ENCODE data around the gene CLEC18A.

The CLEC18A gene

DNA sequence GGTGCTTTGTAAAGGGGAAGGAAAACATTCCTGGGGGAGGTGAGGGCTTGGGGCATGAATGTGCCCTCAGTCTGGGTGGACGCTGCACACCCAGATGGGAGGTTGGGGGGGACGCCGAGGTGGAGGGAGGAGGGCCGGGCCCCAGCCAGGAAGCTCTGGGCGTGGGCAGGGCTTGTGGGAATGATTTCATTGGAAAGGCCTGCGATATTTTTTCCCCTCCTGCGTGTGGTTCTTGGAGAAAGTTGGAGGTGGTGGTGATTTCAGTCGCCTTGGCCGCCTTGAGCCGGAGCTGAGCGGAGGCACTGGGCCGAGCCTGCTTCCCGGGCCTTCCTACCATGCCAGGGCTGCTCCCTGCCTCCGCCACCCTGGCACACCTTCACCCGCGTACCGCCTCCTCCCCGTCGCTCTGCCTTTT is 26.4 kb upstream of the CLEC18A start:
- ChIA-PET CTCF (no interaction called here), POLR2A (no interaction called here)
- Histone ChIP-seq H3K36me3 (ENCODE audit: control insufficient read depth in 2 of 2, insufficient read depth in 1 of 2, low read length in 2 of 2) (peaks cover 0 to 12% of the 10 kb centered on the region in 2 experiments; a peak in 1 of 3 replicates), H3K9me3 (ENCODE audit: control insufficient read depth, insufficient read depth, low read depth, low read length) (no peaks in the 10 kb centered on the region), H3K27ac (ENCODE audit: extremely low read depth, low read depth, low read length) (no peak overlapping the region), H3K4me1 (ENCODE audit: control insufficient read depth, insufficient read depth, low read length) (no peaks in the 10 kb centered on the region), H3K4me3 (ENCODE audit: low read depth, low read length) (no peak overlapping the region)
- TF ChIP-seq ZFP37 (tag by site-specific recombination; IDR thresholded peaks at IDR 0.05) (no peak), ZNF658 (tag by site-specific recombination; IDR thresholded peaks at IDR 0.05) (no peak), GLI2 (tag by site-specific recombination; IDR thresholded peaks at IDR 0.05; ENCODE audit: borderline replicate concordance, low read depth) (no peak), ZNF16 (tag by site-specific recombination; IDR thresholded peaks at IDR 0.05; ENCODE audit: low read depth) (no peak), ZXDB (tag by site-specific recombination; IDR thresholded peaks at IDR 0.05) (no peak), ZBTB1 (tag by site-specific recombination; IDR thresholded peaks at IDR 0.05) (no peak), ZNF18 (tag by site-specific recombination; IDR thresholded peaks at IDR 0.05) (no peak), ZNF24 (tag by site-specific recombination; IDR thresholded peaks at IDR 0.05) (no peak), SALL2 (tag by site-specific recombination; IDR thresholded peaks at IDR 0.05; ENCODE audit: borderline replicate concordance) (no peak), ZIC2 (tag by site-specific recombination; IDR thresholded peaks at IDR 0.05) (no peak), OSR2 (tag by site-specific recombination; IDR thresholded peaks at IDR 0.05) (no peak), ZFP69B (tag by site-specific recombination; IDR thresholded peaks at IDR 0.05) (no peak), ZNF521 (tag by site-specific recombination; IDR thresholded peaks at IDR 0.05) (no peak)
- TF ChIP-seq, protein P1, sequence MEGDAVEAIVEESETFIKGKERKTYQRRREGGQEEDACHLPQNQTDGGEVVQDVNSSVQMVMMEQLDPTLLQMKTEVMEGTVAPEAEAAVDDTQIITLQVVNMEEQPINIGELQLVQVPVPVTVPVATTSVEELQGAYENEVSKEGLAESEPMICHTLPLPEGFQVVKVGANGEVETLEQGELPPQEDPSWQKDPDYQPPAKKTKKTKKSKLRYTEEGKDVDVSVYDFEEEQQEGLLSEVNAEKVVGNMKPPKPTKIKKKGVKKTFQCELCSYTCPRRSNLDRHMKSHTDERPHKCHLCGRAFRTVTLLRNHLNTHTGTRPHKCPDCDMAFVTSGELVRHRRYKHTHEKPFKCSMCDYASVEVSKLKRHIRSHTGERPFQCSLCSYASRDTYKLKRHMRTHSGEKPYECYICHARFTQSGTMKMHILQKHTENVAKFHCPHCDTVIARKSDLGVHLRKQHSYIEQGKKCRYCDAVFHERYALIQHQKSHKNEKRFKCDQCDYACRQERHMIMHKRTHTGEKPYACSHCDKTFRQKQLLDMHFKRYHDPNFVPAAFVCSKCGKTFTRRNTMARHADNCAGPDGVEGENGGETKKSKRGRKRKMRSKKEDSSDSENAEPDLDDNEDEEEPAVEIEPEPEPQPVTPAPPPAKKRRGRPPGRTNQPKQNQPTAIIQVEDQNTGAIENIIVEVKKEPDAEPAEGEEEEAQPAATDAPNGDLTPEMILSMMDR (tag by site-specific recombination; IDR thresholded peaks at IDR 0.05): no peak
- TF ChIP-seq, protein P2, sequence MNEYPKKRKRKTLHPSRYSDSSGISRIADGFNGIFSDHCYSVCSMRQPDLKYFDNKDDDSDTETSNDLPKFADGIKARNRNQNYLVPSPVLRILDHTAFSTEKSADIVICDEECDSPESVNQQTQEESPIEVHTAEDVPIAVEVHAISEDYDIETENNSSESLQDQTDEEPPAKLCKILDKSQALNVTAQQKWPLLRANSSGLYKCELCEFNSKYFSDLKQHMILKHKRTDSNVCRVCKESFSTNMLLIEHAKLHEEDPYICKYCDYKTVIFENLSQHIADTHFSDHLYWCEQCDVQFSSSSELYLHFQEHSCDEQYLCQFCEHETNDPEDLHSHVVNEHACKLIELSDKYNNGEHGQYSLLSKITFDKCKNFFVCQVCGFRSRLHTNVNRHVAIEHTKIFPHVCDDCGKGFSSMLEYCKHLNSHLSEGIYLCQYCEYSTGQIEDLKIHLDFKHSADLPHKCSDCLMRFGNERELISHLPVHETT (tag by site-specific recombination; IDR thresholded peaks at IDR 0.05): no peak

DNA sequence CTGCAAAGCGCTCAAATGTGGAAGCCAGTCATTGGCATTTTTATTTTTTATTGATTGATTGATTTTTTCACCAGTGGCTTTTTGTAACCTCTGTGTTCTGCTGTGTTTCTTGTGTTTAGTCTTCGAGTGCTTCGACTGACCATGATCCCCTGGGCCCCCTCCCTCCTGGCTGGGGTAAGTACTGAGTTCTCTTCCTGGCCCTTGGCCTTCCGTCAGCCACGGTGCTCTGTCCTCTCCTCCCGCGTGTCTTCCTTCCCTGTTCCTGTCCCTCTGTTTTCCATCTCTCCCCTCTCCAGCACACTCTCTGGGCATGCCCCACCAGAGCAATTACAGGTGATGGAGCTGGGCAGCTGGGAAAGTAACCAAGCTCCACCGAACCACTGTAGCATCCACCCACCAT is 25.8 kb upstream of the CLEC18A start:
- H3K9me3 ChIP-seq (ENCODE audit: control insufficient read depth, insufficient read depth, low read depth, low read length): no peaks in the 10 kb centered on the region
- ChIA-PET CTCF (interaction anchor here (0.6 kb wide), 1 partner anchor 159 kb away, joined by 4 read pairs; no protein-coding TSS in a partner anchor), POLR2A (no interaction called here)
- H3K4me1 ChIP-seq (ENCODE audit: control insufficient read depth, insufficient read depth, low read length): no peaks in the 10 kb centered on the region
- H3K4me3 ChIP-seq (ENCODE audit: low read depth, low read length): no peak overlapping the region
- no peak overlapping the region for H3K27ac ChIP-seq (ENCODE audit: extremely low read depth, low read depth, low read length)
- peaks cover 0 to 14% of the 10 kb centered on the region in 2 experiments; a peak in 1 of 3 replicates for H3K36me3 ChIP-seq (ENCODE audit: control insufficient read depth in 2 of 2, insufficient read depth in 1 of 2, low read length in 2 of 2)
- TF ChIP-seq ZNF555 (tag by site-specific recombination; conservative IDR thresholded peaks at IDR 0.05): no peak
- TF ChIP-seq MYNN (tag by site-specific recombination; IDR thresholded peaks at IDR 0.05; ENCODE audit: borderline replicate concordance): no peak
- no peak for TF ChIP-seq PRDM6 (tag by site-specific recombination; IDR thresholded peaks at IDR 0.05)
- no peak for TF ChIP-seq KLF16 (tag by site-specific recombination; IDR thresholded peaks at IDR 0.05)
- no peak for TF ChIP-seq ZNF521 (tag by site-specific recombination; IDR thresholded peaks at IDR 0.05)
- TF ChIP-seq ZNF214 (tag by site-specific recombination; IDR thresholded peaks at IDR 0.05; ENCODE audit: borderline replicate concordance): no peak
- no peak for TF ChIP-seq HOXC10 (CRISPR knock-in tag; IDR thresholded peaks at IDR 0.05)
- TF ChIP-seq YY1 (tag by site-specific recombination; IDR thresholded peaks at IDR 0.05): no peak
- TF ChIP-seq ZNF747 (tag by site-specific recombination; IDR thresholded peaks at IDR 0.05): no peak
- TF ChIP-seq ZNF175 (tag by site-specific recombination; IDR thresholded peaks at IDR 0.05): no peak
- TF ChIP-seq KLF8 (tag by site-specific recombination; IDR thresholded peaks at IDR 0.05): no peak
- no peak for TF ChIP-seq PRDM10 (tag by site-specific recombination; IDR thresholded peaks at IDR 0.05)

Data from HEK293 (cell line).